ENCODE data around the gene ARSJ. TPM values are rescaled to one million over a fixed set of nuclear protein-coding genes. Genes with fewer than 3 reads are reported as not detected.

Gene ARSJ
- total and polyA plus RNA-seq, 8 donors = 0.80 to 5.7 (median 2.3) TPM

GRCh38 chr4:114021451-114021850, 42.0 kb upstream of the ARSJ start:
- intact Hi-C loops (cut with DNase I) = no loop called here
- no peaks in the 10 kb centered on the region for H3K4me1 ChIP-seq
- WGBS, 2 donors = 85 to 91% methylated on average over 3 of the region's 3 CpGs
- FAIRE-seq (no peak), DNase-seq (no peak), ATAC-seq (no peak)
- TF ChIP-seq CTCF (IDR thresholded peaks at IDR 0.05) = no peak
- H3K27ac ChIP-seq = no peak overlapping the region
- no peaks in the 10 kb centered on the region for H3K27me3 ChIP-seq
- no peak overlapping the region for H3K4me3 ChIP-seq
- H3K36me3 ChIP-seq = no peaks in the 10 kb centered on the region
- no peaks in the 10 kb centered on the region for H3K9me3 ChIP-seq

- no peaks in the 10 kb centered on the region for H3K27me3 ChIP-seq
- DNase-seq (no peak), ATAC-seq (no peak), FAIRE-seq (peak; percentile 92)
- intact Hi-C loops (cut with DNase I) = no loop called here
- no peaks in the 10 kb centered on the region for H3K36me3 ChIP-seq
- H3K9me3 ChIP-seq = no peaks in the 10 kb centered on the region
- H3K4me3 ChIP-seq = no peak overlapping the region
- H3K27ac ChIP-seq = no peak overlapping the region
- TF ChIP-seq CTCF (IDR thresholded peaks at IDR 0.05) = no peak
- 89 to 97% methylated on average over 1 of the region's 1 CpG for WGBS, 2 donors
- no peaks in the 10 kb centered on the region for H3K4me1 ChIP-seq
Measured at GRCh38 chr4:114019969-114020358, 40.5 kb upstream of the ARSJ start.

- peak; percentile 9 for FAIRE-seq
Measured at GRCh38 chr4:114019276-114019968, 40.0 kb upstream of the ARSJ start.

DNA sequence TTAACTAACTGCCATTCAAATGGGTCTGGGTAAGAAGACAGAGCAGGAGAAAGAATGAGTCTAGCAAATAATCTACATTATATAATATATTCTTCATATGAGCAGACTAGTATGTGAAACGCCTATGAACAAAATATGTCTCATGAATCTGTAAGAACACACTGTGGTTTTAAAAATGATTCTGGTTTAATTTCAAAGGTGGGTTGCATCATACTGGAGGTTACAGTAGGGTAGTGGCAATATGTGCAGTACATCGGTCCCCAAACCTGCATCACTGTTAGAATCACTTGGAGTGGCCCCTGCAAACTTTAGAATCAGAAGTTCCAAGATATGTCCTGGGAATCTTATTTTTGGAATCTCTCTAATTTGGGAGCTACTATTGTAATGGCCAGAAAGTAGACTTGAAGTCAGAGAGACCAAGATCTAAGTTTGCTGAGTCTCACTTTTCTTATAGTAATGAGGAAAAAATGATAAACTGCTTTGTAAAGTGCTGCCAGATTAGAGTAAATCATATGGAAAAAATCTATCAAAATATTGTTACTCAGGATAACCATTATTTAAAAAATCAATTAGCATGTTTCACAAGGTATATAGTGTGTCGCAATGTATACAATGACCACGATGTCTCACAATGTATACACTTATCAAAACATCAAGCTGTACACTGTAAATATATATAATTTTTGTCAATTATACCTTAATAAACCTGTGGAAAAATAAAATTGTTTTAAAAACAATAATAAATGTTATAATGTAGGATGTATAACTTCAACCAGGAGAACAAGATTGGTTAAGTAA, 37.9 kb upstream of the ARSJ start:
- Histone ChIP-seq H3K36me3 (no peaks in the 10 kb centered on the region), H3K9me3 (no peaks in the 10 kb centered on the region), H3K4me1 (peaks cover 0 to 5% (median 0%) of the 10 kb centered on the region in 3 donors), H3K4me3 (no peak overlapping the region), H3K27ac (no peak overlapping the region), H3K27me3 (no peaks in the 10 kb centered on the region)
- no peak for ATAC-seq
- intact Hi-C loops (cut with DNase I) = no loop called here
- no peak for DNase-seq
- no peak for FAIRE-seq
- WGBS, 2 donors = 86 to 93% methylated on average over 4 of the region's 4 CpGs
- no peak for TF ChIP-seq CTCF (IDR thresholded peaks at IDR 0.05)

More at GRCh38 chr4:114019276-114019968, 40.0 kb upstream of the ARSJ start:
- Histone ChIP-seq H3K27me3 (no peaks in the 10 kb centered on the region), H3K27ac (no peak overlapping the region), H3K4me1 (no peaks in the 10 kb centered on the region), H3K4me3 (no peak overlapping the region), H3K36me3 (no peaks in the 10 kb centered on the region), H3K9me3 (no peaks in the 10 kb centered on the region)
- intact Hi-C loops (cut with DNase I) = no loop called here
- no peak for TF ChIP-seq CTCF (IDR thresholded peaks at IDR 0.05)
- DNase-seq (no peak), ATAC-seq (no peak)
- 24% methylated on average over 2 of the region's 2 CpGs for WGBS, 2 donors
